Measurements from ENCODE around the gene VCL.
"Not testable (repeated sequence)": the region's sequence is repeated elsewhere in the genome, so short reads cannot be mapped to it uniquely, and the experiment has no call there.

Gene VCL

DNA sequence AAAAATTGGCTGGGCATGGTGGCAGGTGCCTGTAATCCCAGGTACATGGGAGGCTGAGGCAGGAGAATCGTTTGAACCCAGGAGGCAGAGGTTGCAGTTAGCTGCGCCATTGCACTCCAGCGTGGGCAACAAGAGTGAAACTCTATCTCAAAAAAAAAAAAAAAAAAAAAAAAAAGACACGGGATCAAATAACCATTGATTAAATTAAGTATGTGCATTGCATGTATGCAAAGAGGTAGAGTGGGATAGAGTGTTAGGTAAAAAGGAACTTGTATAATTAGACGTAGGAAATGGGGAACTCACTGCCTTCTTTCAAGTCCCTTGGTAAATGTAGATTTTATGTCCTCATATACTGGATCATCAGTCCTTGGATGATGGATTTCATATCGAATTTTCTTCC lies 13.1 kb downstream of the VCL start:
- no peak for DNase-seq

- no peak for DNase-seq
Observed at GRCh38 chr10:74011770-74012169, 13.9 kb downstream of the VCL start.

- no peak for DNase-seq
Observed at GRCh38 chr10:74012480-74012879, 14.6 kb downstream of the VCL start.

DNA sequence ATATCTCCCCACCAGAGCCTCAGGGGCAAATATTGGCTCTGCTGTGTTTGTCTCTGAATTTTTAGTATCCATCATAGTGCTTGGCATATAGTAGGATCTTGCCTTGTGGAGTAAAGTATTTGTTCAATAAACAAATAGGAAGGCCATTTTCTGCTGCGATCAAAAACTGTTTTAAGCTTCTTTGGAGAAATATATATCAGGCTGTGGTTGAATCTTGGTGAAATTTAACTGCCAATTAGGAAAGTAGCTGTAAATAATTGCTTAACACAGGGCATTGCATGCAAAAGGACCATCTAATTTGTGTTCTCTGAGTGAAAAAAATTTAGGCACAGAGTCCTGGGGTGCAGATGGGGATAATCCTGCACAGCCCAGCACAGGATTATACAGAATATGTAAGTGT lies 15.1 kb downstream of the VCL start:
- DNase-seq: no peak

- DNase-seq: not testable (repeated sequence)
Observed at GRCh38 chr10:74014574-74014973, 16.7 kb downstream of the VCL start.

GRCh38 chr10:74018241-74018640 lies 20.3 kb downstream of the VCL start:
- no peak for DNase-seq

GRCh38 chr10:74021248-74022055 lies 23.5 kb downstream of the VCL start:
- DNase-seq: no peak

DNA sequence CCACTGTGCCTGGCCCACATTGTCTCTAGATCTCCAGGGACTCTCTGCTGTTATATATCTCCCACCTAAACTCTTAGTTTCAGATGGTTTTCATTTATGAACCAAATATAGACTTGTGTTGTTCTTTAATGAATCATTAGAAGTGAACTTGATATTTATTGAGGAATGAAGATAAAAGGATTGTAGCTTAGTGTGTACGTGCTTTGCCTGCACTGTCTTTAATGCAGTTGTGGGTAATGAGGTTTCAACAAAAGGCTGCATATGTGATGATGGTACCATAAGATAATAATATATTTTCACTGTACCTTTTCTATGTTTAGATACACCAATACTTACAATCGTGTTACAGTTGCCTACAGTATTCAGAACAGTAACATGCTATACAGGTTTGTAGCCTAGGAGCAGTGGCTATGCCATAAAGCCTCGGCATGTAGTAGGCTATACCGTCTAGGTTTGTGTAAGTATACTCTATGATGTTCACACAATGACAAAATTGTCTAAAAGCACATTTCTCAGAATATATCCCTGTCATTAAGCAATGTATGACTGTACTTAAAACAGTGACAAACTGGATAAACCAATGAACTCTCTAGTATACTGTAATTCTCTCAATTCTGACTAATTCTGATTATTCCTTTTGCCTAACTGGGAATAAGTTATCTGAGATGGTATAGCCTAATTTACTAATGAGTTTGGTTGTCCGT lies 25.2 kb downstream of the VCL start:
- no peak for DNase-seq

- DNase-seq: no peak
Observed at GRCh38 chr10:74024600-74024999, 26.7 kb downstream of the VCL start.

GRCh38 chr10:74025380-74025978 lies 27.6 kb downstream of the VCL start:
- DNase-seq: no peak

DNA sequence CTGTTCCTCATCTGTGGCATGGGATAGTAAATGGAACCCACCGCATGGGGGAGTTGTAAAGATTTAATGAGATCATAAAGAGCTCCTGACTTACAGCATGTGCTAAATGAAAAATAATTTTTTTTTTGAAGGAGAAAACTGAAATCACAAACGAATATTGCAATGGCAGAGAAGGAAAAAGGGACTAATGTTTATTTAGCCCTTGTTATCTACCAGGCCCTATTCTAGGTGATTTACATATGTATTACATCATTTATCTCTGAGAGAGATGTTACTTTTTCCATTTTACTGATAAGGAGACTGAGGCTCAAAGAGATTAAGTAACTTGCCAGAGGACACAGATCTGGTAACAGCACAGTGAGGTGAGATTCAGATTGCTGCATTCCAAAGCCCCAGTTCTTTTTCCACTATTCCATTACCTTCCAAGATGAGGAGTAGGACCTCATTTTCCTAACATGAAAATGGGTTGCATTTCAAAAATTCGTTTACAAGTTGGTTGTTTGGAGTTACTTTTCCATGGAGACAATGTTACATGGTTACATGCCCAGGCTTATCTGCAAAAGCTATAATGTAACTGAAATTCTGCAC lies 28.6 kb downstream of the VCL start:
- DNase-seq: no peak

DNA sequence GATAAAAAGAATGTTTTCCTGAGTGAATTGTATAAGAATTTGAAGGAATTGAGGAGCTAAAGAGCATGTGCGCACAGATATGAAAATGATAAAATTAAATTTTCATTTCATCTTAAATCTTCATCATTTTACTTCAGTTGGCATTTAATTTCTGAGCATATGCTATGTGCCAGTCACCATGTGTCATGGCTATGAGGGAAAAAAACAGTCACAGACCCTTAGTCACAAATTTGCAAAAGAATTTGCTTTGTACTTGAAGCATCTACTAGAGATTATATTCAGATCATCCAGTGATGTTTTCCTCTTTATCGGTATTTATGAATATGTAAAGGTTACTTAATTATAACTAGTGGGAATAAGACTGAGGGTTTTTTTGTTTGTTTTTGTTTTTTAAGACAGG lies 29.8 kb downstream of the VCL start:
- no peak for DNase-seq

GRCh38 chr10:74029943-74030342 lies 32.0 kb downstream of the VCL start:
- no peak for DNase-seq

GRCh38 chr10:74032208-74032607 lies 34.3 kb downstream of the VCL start:
- not testable (repeated sequence) for DNase-seq

- DNase-seq: no peak
Observed at GRCh38 chr10:74032900-74033655, 35.2 kb downstream of the VCL start.

GRCh38 chr10:74033702-74034101 lies 35.8 kb downstream of the VCL start:
- DNase-seq: no peak

GRCh38 chr10:74034301-74034700 lies 36.4 kb downstream of the VCL start:
- no peak for DNase-seq

DNA sequence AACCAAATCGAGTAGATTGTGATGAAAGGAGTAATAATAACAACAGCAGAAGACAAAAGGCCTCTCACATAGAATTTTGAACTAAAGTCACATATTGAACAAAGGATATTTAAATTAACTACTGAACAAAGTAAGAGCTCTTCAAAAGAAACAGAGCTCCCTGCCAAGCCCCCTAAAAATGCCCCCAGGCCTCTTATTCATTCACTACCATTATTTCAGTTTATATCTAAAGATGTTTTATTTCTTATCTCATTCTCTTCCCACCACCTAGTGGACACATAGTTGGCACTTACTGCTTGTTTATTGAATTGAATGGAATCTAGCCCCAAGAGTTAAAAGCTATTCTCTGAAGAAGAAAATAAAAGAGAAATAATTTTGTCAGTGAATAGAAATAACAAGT lies 37.4 kb downstream of the VCL start:
- DNase-seq: no peak

- DNase-seq: no peak
Observed at GRCh38 chr10:74036474-74036873, 38.6 kb downstream of the VCL start.

- no peak for DNase-seq
Observed at GRCh38 chr10:74039561-74040145, 41.7 kb downstream of the VCL start.

DNA sequence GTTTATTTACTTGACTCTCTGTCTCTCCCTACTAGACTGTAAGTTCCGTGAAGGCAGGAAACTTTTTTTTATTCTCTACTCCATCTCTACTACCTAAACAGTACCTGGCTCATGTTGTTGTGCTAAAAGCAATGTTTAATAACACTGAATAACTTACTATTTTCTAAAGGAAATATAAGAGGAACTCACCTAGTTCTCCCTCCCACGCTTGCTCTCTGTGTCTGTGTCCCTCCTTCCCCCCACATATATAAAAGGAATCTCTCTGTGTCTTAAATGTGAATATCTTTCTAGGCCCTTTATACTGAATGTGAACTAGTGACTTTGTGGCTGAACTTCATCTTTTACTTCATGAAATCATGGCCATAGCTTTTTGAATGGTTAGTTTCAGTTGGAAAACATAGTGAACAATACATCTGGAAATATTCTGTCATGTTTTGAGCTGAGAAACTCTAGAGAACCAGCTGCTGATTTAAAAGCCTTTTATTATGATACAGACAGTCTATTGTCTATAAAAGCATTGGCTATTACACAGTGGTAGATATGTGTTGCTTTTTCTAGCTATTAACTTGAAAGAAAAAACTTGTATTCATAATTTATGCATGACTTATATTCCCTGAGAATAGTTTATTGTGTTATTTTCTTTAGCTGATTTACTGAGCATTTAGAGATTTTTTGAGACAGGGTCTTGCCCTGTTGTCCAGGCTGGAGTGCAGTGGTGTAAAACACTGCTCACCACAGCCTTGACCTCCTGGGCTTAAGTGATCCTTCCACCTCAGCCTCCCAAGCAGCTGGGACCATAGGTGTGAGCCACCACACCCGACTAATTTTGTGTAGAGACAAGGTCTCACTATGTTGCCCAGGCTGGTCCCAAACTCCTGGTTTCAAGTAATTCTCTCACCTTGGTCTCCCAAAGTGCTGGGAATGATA lies 42.5 kb downstream of the VCL start:
- DNase-seq: no peak

All from activated naive CD4-positive, alpha-beta T cell treated with anti-CD3 and anti-CD28 coated beads, Interleukin-2, amount 50 U/mL, for 16 hours (primary cell).